NCI-H2196 (cell line): Measurements from ENCODE around the gene D2HGDH.
"Not testable (repeated sequence)": the region's sequence is repeated elsewhere in the genome, so short reads cannot be mapped to it uniquely, and the experiment has no call there.

Experiments used
- DNase-seq: peaks from one replicate; lab custom pipeline; 2025; ENCODE audit not compliant: unreplicated experiment; lab: John Stamatoyannopoulos, UW

Gene D2HGDH

GRCh38 chr2:241748468-241749256 lies 14.2 kb downstream of the D2HGDH start:
- no peak for DNase-seq

GRCh38 chr2:241750076-241750840 lies 15.8 kb downstream of the D2HGDH start:
- no peak for DNase-seq

GRCh38 chr2:241751152-241751551 lies 16.7 kb downstream of the D2HGDH start:
- no peak for DNase-seq

GRCh38 chr2:241751776-241752175 lies 17.3 kb downstream of the D2HGDH start:
- DNase-seq: no peak

GRCh38 chr2:241752253-241752652 lies 17.8 kb downstream of the D2HGDH start:
- DNase-seq: no peak

GRCh38 chr2:241752689-241753276 lies 18.4 kb downstream of the D2HGDH start:
- no peak for DNase-seq

GRCh38 chr2:241753493-241753892 lies 19.1 kb downstream of the D2HGDH start:
- no peak for DNase-seq

GRCh38 chr2:241754042-241754441 lies 19.6 kb downstream of the D2HGDH start:
- no peak for DNase-seq

GRCh38 chr2:241755166-241755565 lies 20.7 kb downstream of the D2HGDH start:
- no peak for DNase-seq

- no peak for DNase-seq
These were observed 21.3 kb downstream of the D2HGDH start for GRCh38 chr2:241755777-241756176.

GRCh38 chr2:241759067-241759807 lies 24.8 kb downstream of the D2HGDH start:
- DNase-seq: no peak

- DNase-seq: not testable (repeated sequence)
These were observed 25.5 kb downstream of the D2HGDH start for GRCh38 chr2:241759893-241760292.

- no peak for DNase-seq
These were observed 25.9 kb downstream of the D2HGDH start for GRCh38 chr2:241760301-241760771.

GRCh38 chr2:241762321-241762932 lies 28.0 kb downstream of the D2HGDH start:
- peak; percentile 55 for DNase-seq

GRCh38 chr2:241762933-241763369 lies 28.5 kb downstream of the D2HGDH start:
- DNase-seq: no peak

GRCh38 chr2:241763551-241764274 lies 29.3 kb downstream of the D2HGDH start:
- no peak for DNase-seq

GRCh38 chr2:241764275-241765241 lies 30.1 kb downstream of the D2HGDH start:
- no peak for DNase-seq

GRCh38 chr2:241767464-241768250 lies 33.2 kb downstream of the D2HGDH start:
- no peak for DNase-seq
